PFSK-1 (cell line): ENCODE measurements around the gene BRME1.

Experiments
- FOXP2 ChIP-seq: optimal IDR thresholded peaks from 2 replicates; pipeline ENCODE3; 2011; ENCODE audit warnings: borderline replicate concordance, control low read depth, inconsistent platforms; ENCODE audit not compliant: insufficient read depth; ENCODE audit errors: extremely low read length, extremely low read depth
- POLR2AphosphoS5 ChIP-seq: IDR thresholded peaks from 2 replicates; pipeline ENCODE4 v1.6.1; 2012; ENCODE audit warnings: low read depth, mild to moderate bottlenecking, control low read depth, low read length, moderate library complexity
- SIN3A ChIP-seq: IDR thresholded peaks from 2 replicates; pipeline ENCODE4 v1.6.1; 2012; ENCODE audit warnings: mild to moderate bottlenecking, low read length, moderate library complexity, borderline replicate concordance; ENCODE audit not compliant: insufficient read depth
- TAF1 ChIP-seq: IDR thresholded peaks from 2 replicates; pipeline ENCODE4 v1.6.1; 2012; ENCODE audit warnings: low read length, control low read depth, borderline replicate concordance; ENCODE audit not compliant: insufficient read depth
- TF ChIP-seq, protein P1 (sequence below), 2 experiments: IDR thresholded peaks; 2 replicates each; pipeline versions ENCODE4 v1.6.1 to v1.8.0; 2011 to 2012; ENCODE audit warnings: low read depth in 2 of 2, low read length in 2 of 2, control low read depth in 1 of 2, inconsistent platforms in 1 of 2, mild to moderate bottlenecking in 1 of 2, moderate library complexity in 1 of 2; ENCODE audit not compliant: insufficient read depth in 1 of 2

BRME1 gene

DNA sequence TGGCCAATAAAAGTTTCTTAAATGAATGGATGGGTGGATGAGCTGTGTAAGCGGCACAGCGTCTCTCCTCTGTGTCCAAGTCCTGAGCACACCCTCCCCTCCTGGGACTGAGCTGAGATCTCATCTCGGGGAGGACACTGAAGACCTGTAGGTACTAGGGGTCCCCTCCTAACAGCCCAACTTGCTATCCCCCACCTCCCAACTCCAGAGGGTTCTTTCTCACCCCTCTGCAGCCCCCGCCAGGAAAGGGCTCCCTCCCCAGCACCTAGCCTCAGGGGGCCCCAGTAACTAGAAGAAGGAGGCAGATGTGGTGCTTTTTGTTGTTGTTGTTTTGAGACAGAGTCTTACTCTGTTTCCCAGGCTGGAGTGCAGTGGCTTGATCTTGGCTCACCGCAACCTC lies 30.1 kb downstream of the BRME1 start:
- no peak for TF ChIP-seq FOXP2
- no peak for TF ChIP-seq TAF1

DNA sequence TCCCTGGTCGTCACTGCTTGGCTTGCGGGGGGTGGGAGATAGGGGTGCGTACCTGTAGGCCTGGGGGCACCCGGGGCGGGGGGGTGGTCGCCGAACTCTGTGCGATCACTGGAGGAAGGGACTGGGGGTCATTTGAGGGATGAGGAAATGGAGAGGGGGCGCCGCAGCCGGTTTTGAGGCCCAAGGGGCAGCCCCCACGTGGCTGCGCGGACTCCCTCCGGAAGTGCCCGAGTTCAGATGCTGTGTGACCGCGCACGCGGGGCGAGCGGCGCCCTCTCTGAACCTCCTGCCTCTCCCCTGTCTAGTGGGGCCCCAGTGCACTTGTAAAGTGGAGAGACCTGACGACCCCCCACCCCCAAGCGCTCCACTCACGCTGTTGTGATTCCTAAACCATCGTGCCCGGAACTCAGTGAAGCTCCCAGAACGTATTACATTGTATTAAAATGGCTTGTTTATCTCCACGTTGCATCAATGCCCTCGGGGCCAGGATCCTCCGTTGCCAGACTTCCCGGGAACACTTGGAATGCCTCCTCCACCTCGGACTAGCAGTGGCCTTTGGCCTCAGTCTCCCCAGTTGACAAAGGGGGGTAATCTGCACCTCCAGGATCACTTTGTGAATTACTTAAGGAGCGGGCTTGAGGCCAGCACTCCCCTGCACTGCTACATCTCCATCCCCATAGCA lies 31.9 kb downstream of the BRME1 start:
- TF ChIP-seq, protein P1, sequence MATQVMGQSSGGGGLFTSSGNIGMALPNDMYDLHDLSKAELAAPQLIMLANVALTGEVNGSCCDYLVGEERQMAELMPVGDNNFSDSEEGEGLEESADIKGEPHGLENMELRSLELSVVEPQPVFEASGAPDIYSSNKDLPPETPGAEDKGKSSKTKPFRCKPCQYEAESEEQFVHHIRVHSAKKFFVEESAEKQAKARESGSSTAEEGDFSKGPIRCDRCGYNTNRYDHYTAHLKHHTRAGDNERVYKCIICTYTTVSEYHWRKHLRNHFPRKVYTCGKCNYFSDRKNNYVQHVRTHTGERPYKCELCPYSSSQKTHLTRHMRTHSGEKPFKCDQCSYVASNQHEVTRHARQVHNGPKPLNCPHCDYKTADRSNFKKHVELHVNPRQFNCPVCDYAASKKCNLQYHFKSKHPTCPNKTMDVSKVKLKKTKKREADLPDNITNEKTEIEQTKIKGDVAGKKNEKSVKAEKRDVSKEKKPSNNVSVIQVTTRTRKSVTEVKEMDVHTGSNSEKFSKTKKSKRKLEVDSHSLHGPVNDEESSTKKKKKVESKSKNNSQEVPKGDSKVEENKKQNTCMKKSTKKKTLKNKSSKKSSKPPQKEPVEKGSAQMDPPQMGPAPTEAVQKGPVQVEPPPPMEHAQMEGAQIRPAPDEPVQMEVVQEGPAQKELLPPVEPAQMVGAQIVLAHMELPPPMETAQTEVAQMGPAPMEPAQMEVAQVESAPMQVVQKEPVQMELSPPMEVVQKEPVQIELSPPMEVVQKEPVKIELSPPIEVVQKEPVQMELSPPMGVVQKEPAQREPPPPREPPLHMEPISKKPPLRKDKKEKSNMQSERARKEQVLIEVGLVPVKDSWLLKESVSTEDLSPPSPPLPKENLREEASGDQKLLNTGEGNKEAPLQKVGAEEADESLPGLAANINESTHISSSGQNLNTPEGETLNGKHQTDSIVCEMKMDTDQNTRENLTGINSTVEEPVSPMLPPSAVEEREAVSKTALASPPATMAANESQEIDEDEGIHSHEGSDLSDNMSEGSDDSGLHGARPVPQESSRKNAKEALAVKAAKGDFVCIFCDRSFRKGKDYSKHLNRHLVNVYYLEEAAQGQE (IDR thresholded peaks at IDR 0.05; ENCODE audit: insufficient read depth in 1 of 2, low read depth in 2 of 2, low read length in 2 of 2): no peak
- TF ChIP-seq POLR2AphosphoS5: no peak
- no peak for TF ChIP-seq TAF1
- no peak for TF ChIP-seq FOXP2
- TF ChIP-seq SIN3A: no peak

DNA sequence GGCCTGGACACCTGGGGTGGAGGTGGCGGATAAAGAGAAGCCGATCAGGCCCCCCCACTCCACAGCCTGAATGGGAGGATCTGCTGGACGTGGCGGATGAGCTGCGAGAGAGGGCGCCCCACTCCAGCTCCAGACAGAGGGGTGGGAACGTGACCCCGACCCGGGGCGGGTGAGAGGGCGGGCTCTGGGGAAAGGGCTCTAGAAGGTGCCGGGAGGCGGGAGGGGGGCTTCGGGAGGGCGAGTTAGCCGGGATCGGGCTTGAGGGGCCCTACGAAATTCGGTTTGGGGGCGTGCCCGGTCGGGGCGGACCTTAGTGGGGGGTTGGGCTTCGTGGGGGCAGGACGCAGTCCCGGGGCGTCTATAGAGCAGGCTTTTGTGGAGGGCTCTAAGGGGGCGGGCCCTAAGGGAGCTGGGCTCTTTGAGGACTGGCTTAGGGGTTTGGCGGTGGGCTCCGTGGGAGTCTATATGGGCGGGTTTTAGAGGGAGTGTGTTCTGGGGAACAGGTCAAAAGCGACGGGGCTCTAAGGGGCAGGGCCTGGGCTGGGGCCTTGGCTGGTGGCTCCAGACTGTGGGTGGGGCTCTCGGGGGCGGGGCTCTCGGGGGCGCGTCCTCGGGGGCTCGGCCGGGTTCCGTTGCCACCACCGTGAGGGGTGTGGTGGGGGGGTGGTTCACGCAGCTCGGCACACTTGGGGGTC lies 33.1 kb downstream of the BRME1 start:
- TF ChIP-seq TAF1 (no peak), POLR2AphosphoS5 (no peak), FOXP2 (no peak), SIN3A (no peak)
- TF ChIP-seq, protein P1 (IDR thresholded peaks at IDR 0.05; ENCODE audit: insufficient read depth in 1 of 2, low read depth in 2 of 2, low read length in 2 of 2): no peak

DNA sequence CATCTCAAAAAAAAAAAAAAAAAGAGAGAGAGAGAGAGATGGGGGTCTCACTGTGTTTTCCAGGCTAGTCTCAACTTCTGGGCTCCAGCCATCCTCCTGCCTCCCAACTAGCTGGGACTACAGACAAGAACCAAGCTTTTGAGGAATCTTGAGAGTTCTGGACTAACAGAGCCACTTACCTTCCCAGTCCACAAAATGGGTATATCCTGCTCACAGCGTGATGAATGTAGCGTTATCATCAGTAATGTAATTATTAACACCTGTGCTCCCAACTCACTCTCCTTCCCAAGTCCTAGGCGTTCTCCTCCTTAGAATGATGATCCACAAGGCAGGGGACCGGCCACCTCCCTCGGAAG lies 33.6 kb downstream of the BRME1 start:
- TF ChIP-seq SIN3A (no peak), TAF1 (no peak), POLR2AphosphoS5 (no peak), FOXP2 (no peak)
- TF ChIP-seq, protein P1 (IDR thresholded peaks at IDR 0.05; ENCODE audit: insufficient read depth in 1 of 2, low read depth in 2 of 2, low read length in 2 of 2): no peak

DNA sequence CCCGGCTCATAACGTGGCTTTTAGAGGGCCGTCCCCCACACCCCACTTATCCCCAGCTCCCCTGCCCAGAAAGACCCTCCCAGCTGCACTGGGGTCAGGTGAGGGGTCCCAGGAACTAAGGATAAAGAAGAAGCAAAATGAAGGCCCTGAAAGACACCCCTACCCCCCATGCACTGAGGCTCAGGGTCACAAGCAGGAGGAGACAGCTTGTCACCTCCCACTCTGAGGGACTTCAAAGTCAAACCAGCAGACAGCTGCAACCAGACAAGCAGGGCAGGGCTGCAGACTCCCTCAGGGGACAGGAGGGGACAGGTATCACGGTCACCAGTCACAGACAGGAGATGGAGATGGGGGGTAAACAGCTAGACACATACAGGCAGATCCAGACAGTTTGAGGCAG lies 35.0 kb downstream of the BRME1 start:
- TF ChIP-seq FOXP2: no peak
- TF ChIP-seq POLR2AphosphoS5: no peak
- TF ChIP-seq, protein P1 (IDR thresholded peaks at IDR 0.05; ENCODE audit: insufficient read depth in 1 of 2, low read depth in 2 of 2, low read length in 2 of 2): no peak
- TF ChIP-seq SIN3A: no peak
- no peak for TF ChIP-seq TAF1
